ENCODE results near the gene ZNF543. TPM values are rescaled to one million over a fixed set of nuclear protein-coding genes. Genes with fewer than 3 reads are reported as not detected.
"Not testable (repeated sequence)": the region's sequence is repeated elsewhere in the genome, so short reads cannot be mapped to it uniquely, and the experiment has no call there.

ZNF543 gene
- polyA plus RNA-seq, 1 donor: 5.5 TPM

DNA sequence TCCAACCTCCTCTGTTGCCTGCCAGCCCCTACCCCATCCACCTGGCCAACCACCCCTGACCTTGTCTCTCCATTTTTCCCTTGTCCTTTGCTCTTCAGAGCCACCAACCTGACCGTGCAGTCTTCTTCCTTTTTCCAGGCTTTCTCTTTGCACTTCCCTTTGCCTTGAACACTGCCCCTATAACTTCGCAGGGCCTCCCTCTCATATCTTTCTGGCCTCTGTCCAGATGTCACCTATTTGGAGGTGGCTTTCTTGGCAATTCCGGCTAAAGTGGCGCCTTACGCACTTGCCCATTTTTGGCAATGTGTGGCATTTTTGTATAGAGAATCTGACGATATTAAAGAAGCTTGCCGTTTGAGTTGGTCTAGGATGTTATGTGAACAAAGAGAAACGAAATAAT, 844 bp downstream of the ZNF543 start:
- DNase-seq (ENCODE audit: low read depth): no peak

DNA sequence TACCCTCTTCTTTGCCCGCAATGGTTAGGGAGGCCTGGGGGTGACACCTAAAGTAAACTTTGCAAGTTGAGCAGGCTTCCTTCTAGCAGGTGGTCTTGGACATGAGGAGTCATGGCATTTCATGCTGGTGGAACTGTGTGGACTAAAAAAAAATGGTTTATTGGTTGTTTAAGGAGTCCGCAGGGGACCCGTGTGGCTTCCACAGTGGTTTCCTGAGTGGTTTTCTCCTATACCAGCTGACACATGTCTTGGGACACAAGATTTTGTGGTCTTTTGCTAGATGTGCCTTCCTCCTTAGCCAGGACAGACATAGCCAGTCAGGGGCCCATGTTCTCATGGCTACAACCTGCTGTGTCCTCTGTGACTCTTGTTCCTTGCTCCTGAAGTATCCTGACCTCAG, 1.5 kb downstream of the ZNF543 start:
- DNase-seq (ENCODE audit: low read depth): no peak

DNA sequence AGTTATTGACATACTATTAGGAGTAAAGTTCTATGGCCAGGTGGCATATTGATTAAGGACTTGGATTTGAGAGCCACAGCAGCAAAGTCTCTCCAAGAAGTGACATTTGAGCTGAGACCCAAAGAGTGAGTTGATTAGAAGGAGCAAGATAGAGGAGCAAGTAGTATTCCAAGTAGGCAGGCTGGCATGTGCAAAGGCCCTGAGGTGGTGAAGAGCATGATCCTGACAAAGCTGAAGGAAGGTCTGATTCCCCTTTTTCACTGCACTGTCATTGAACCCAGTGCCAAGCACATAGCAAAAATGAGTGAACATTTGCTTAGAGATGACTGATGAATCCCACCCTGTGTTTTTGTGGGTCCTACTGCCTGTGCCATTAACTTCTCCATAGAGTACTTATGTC, 4.7 kb downstream of the ZNF543 start:
- no peak for DNase-seq (ENCODE audit: low read depth)

DNA sequence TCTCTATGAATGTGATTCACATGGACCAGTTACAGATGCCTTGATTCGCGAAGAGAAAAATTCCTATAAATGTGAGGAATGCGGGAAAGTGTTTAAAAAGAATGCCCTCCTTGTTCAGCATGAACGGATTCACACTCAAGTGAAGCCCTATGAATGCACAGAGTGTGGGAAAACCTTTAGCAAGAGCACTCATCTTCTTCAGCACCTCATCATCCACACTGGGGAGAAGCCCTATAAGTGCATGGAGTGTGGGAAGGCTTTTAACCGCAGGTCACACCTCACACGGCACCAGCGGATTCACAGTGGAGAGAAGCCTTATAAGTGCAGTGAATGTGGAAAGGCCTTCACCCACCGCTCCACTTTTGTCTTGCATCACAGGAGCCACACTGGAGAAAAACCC, 7.7 kb downstream of the ZNF543 start:
- DNase-seq (ENCODE audit: low read depth): no peak

DNA sequence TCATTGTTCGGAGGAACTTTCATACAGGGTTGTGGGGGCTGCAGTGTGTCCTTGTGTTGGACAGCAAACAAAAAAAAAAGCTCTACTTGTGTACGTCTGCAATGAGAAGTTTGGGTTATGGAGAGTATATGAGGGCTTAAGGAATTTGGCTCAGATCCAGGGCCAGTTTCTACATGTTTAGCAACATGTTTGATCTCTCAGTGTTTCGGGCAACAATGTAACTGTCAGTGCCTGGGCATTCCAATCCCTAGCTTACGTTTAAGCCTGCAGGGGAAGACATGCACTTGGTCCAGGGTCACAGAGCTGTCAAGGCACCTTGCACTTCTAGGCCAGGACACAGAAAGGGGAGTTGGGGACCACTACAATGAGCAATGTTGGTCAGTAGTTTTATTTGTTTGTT, 13.9 kb downstream of the ZNF543 start:
- DNase-seq (ENCODE audit: low read depth): no peak

DNA sequence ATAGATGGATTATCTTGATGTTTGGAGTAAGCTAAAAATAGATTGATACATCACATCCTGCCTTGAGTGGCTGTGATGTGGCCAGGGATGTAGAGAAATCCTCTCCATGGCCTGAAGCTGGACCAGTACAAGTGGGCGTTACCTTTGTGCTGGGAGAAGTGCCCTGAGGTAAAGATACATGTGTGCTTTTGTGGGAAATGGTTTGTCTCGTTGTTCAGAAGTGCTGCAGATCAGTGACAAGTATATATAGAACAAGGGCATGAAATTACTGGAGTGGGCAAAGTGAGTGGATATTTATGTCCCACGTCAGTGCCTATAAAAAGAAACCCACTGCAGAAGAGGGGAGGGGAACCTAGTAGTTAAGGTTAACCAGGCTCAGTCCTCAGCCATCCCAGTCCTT, 18.6 kb downstream of the ZNF543 start:
- no peak for DNase-seq (ENCODE audit: low read depth)

DNA sequence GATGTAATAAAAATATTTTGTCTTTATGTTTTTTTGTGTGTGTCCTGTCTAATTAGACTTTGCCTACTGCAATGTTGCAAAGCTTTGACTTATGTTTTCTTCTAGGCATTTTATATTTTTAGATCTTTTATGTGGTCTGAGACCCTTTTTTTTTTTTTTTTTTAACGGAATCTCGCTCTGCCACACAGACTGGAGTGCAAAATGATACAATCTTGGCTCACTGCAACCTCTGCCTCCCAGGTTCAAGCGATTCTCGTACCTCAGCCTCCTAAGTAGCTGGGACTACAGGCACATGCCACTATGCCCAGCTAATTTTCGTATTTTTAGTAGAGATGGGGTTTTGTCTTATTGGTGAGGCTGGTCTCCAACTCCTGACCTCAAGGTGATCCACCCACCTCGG, 22.3 kb downstream of the ZNF543 start:
- no peak for DNase-seq (ENCODE audit: low read depth)

DNA sequence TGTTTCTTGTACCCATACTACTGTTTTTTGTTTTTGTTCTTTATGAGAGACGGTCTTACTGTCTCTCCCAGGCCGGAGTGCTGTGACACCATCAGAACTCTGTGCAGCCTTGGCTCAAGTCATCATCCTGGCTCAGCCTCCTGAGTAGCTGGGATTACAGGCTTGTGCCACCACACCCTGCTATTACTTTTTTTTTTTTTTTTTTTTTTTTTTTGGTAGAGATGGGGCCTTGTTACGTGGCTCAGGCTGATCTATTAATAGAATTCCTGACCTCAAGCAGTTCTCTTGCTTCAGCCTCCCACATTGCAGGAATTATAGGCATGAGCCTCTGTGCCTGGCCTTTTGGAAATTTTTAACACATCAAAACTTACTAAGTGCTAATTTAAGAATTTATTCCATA, 27.9 kb downstream of the ZNF543 start:
- no peak for DNase-seq (ENCODE audit: low read depth)

DNA sequence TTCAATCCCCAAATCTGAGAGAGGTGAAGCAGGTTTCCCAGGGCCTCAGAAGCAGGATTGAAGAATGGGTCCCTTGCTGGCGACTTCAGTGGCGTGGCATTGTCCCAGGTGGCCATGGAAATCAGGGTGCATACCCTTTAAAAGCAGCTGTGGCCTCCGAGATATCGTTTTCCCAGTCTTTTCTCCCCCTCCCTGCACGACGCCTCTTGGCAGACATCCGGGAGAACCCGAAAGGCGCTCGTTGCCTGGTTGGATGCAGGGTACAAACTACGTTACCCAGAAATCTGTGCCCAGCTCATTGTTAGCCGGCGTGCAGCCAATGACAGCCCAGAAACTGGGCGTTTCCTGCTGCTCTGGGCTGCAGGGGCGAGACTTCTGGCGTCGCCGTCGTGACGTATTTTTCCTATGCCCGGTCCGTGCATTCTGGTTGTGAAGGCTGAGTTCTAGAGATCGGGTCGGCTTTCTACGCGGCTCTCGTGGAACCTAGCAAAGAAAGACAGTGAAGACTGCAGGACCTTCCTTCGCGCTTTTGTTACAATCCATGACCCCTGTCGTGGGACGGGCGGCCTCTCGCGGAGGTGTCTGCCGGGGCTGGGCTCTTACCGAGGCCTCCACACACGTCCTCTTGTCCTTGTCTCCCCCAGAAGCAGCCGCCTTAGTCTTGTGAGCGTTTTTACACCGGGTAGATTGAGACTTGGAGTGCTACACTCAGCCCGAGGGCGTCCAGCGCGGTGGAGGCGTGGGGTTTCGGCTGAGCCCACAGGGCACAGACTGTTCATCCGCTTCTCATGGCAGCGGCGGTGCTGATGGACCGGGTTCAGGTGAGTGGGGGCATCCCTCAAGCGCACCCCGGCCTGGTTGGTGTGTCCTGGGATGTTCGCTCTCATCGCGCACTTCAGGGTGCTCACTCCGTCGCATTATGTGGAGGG, 30.9 kb downstream of the ZNF543 start, which contains the start of gene ZNF304:
Gene ZNF304, plus strand, starts transcription at position 395 of the 929 bp plus-strand sequence. Its CDS starts 394 bp downstream, at position 789.
- peak; percentile 93 for DNase-seq (ENCODE audit: low read depth)

DNA sequence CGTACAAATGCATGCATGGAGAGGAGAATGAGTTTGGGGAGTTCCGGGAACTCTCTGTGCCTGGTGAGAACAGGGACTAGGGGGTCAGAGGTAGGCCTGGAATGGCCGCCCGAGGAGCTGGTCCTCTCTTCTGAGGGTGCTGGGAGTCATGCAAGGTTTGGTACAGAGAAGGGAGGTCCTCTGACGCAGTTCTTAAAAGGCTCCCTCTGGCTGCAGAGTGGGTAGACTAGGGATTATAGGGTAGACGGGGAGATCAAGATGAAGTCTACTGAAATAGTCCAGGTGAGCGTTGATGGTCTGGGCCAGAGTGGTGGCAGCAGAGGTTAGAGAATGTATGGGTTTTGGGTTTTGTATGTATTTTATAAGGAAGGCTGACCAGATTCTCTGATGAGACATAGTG, 31.6 kb downstream of the ZNF543 start:
- DNase-seq (ENCODE audit: low read depth): no peak

DNA sequence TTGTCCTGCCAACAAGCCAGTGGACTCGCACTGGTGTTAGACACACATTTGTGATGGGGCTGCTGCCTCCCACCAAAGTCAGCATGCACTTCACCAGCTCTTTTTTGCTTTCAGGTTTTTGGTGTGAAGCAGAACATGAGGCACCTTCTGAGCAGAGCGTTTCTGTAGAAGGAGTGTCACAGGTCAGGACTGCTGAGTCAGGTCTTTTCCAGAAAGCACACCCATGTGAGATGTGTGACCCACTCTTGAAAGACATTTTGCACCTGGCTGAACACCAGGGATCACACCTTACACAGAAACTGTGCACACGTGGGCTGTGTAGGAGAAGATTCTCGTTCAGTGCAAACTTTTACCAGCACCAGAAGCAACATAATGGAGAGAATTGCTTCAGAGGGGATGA, 35.6 kb downstream of the ZNF543 start:
- no peak for DNase-seq (ENCODE audit: low read depth)

DNA sequence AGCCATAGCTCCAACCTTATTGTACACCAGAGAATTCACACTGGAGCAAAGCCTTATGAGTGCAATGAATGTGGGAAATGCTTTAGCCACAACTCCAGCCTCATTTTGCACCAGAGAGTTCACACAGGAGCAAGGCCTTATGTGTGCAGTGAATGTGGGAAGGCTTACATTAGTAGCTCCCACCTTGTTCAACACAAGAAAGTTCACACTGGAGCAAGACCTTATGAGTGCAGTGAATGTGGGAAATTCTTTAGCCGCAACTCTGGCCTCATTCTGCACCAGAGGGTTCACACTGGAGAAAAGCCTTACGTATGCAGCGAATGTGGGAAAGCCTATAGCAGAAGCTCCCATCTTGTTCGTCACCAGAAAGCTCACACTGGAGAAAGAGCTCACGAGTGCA, 37.1 kb downstream of the ZNF543 start:
- no peak for DNase-seq (ENCODE audit: low read depth)

DNA sequence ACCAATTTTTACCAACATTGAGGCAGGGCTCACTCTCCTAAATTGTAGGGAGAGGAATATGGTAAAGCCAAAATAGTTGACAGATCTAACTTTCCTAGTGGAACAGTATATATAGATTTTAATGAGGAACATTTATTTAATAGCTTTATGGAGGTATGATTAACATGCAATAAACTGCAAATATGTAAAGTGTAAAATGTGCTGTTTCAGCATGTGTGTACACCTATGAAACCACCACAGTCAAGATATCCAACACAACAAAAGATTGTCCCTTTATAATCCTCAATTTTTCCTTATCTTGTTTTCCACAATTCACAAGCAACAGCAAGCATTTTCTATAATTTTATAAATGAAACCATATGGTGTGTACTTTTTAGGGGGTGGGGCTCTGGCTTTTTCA, 39.0 kb downstream of the ZNF543 start:
- no peak for DNase-seq (ENCODE audit: low read depth)

DNA sequence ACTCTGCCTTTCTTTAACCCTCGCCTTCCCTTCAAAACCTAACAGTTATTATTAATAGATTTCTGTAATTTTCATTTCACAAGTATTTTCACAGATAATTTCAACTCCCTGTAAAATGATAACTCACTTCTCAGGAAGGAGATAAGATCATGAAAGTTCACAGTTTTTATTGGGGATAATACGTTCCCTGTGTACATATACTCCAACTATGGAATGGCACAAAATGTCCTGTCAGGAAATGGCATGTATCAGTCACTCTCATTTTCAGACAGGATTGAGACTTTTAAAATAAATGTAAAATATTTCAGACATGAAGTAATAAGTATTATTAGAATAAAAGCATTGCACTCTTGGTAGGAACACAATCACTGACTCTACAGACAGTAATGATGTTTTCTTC, 42.1 kb downstream of the ZNF543 start:
- DNase-seq (ENCODE audit: low read depth): no peak

DNA sequence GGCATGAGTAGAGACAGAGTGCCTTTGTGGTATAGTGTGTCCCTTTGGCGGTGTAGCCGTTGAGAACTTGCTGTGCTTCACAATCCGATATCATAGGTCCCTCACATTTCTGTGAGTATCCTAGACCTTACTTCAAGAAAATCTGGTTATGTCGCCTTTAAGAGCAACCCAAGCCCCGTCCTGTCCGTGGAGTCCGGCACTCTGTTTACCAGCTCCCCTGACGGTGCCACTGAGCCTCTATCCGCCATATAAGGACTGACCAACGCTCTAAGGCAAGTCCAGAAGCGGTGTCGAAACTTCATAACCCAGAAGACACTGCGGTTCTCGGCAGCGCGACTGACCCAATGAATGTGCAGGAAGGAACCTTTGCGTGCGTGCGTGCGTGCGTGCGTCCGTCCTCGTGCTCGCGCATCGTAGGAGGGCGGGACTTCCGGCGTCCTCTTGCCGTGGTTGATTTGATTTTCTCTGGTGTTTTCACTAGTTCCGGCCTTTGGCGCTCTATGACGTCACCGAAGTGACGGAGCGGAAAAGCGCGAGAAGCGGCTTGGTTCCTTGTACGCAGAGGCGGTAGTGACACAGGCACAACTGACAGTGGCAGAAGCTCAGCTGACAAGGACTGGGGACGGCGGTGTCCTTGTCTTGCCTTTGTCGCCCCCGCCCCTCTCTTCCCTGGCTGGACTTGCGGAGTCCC, 42.9 kb downstream of the ZNF543 start, which contains the start of the genes TRAPPC2B and ZNF547:
Gene TRAPPC2B, plus strand, starts transcription at position 555 of the 691 bp plus-strand sequence. CDS start 1,283 bp downstream, outside the sequence.
Gene ZNF547, plus strand, starts transcription at position 555 of the 691 bp plus-strand sequence. CDS start 5,005 bp downstream, outside the sequence.
- peak; percentile 98 for DNase-seq (ENCODE audit: low read depth)

DNA sequence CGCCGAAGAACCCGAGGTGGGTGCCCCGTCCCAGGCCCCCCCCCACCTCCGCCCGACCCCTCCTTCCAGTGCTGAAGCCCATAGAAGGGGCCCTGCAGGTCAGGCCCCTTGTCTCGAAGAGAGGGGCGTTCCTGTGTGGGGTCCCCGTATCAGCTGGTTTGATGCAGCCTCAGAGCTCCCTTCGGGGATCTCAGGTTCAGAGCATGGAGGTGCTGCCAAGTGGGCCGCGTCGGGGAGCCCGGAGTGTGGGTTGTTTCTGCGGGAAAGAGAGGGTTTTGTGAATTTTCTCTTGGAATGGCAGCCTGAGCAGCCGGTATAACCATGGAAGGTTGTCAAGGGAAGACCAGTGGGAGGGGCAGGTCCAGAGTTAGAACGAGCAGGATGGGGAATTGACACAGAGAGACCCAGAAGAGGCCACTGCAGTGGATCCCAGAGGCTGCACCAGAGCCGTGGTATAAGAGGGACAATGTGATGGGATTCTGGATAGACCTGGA, 43.5 kb downstream of the ZNF543 start:
- DNase-seq (ENCODE audit: low read depth): no peak

DNA sequence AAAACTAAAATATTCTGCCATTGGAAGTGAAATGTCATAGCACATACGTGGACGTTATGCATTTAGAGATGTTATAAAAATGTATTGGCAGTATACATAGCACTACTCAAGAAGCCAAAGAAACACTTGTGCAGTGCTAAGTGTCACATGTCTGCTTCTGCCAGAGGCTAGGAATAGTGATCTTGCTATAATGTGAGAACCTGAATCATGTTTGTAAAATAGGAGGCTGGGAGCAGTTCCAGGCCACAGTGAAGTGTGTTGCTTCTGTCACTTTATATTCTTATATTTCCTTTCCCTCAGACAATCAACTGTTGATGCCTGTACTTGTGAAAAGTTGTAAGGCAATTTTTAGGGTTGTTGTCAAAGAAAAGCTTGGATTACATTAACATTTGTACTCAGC, 46.5 kb downstream of the ZNF543 start:
- DNase-seq (ENCODE audit: low read depth): no peak

DNA sequence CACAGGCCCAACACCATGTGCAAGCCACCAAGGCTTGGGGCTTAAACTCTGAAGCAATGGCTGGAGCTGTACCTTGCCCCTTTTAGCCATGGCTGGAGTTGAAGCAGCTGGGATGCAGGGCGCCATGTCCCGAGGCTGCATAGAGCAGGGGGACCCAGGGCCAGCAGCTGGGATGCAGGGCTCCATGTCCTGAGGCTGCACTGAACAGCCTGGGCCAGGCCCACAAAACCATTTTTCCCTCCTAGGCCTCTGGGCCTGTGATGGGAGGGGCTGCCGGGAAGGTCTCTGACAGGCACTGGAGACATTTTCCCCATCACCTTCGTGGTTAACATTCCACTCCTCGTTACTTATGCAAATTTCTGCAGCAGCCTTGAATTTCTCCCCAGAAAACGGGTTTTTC, 53.9 kb downstream of the ZNF543 start:
- no peak for DNase-seq (ENCODE audit: low read depth)

DNA sequence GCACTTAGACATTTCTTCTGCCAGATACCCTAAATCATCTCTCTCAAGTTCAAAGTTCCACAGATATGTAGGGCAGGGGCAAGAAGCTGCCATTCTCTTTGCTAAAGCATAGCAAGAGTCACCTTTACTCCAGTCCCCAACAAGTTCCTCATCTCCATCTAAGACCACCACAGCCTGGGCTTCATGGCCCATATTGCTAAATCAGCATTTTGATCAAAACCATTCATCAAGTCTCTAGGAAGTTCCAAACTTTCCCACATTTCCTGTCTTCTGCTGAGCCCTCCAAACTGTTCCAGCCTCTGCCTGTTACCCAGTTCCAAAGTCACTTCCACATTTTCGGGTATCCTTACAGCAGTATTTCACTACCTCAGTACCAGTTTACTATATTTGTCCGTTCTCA, 54.4 kb downstream of the ZNF543 start:
- DNase-seq (ENCODE audit: low read depth): not testable (repeated sequence)

DNA sequence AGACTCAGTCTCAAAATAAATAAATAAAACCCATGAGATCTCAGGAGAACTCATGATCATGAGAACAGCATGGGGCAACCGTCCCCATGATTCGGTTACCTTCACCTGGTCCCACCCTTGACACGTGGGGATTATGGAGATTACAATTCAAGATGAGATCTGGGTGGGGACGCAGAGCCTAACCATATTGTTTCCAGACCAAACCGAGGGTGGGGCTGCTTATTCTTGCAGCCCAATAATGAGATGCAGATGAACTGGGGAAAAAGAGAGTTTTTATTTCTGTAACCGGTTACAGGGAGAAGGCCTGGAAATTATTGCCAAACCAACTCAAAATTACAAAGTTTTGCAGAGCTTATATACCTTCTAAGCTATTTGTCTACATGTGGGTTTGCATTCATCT, 55.9 kb downstream of the ZNF543 start:
- no peak for DNase-seq (ENCODE audit: low read depth)

DNA sequence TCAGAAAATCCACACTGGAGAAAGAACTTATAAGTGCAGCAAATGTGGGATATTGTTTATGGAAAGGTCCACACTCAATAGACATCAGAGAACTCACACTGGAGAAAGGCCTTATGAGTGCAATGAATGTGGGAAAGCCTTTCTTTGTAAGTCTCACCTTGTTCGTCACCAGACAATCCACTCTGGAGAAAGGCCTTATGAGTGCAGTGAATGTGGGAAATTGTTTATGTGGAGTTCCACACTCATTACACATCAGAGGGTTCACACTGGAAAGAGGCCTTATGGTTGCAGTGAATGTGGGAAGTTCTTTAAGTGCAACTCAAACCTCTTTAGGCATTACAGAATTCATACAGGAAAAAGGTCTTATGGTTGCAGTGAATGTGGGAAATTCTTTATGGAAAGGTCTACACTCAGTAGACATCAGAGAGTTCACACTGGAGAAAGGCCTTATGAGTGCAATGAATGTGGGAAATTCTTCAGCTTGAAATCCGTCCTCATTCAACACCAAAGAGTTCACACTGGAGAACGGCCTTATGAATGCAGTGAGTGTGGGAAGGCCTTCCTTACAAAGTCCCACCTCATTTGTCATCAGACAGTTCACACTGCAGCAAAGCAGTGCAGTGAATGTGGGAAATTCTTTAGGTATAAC, 57.4 kb downstream of the ZNF543 start:
- DNase-seq (ENCODE audit: low read depth): no peak
